Activated CD4-positive, alpha-beta T cell treated with anti-CD3 and anti-CD28 coated beads for 36 hours (primary cell): Measurements from ENCODE around the gene GALNT10. TPM values are rescaled to one million over a fixed set of nuclear protein-coding genes. Genes with fewer than 3 reads are reported as not detected.

Experiments
- ATAC-seq: fragments of 200-7000 bp; cut with Tn5 transposase; one replicate; pipeline ENCODE4 v1.10.0; 2021; ENCODE audit warnings: mild to moderate bottlenecking, moderate library complexity
- CTCF ChIA-PET: fragments of 350-600 bp; sonication (Branson Sonifier 250); formaldehyde crosslinking; loops from one replicate; lab custom pipeline; 2021; ENCODE audit warnings: antibody characterized with exemption; lab: Charles Lee
- POLR2A ChIA-PET: fragments of 350-600 bp; sonication (Branson Sonifier 250); formaldehyde crosslinking; loops from one replicate; lab custom pipeline; 2021; ENCODE audit warnings: antibody characterized with exemption, inconsistent platforms; lab: Charles Lee
- DNase-seq: peaks from one replicate; pipeline ENCODE4 v3.0.0-alpha.2; 2020
- H3K27ac Mint-ChIP-seq: one replicate; pipeline ENCODE4 v1.8.0; 2021; ENCODE audit warnings: mixed read lengths
- H3K27me3 Mint-ChIP-seq: one replicate; pipeline ENCODE4 v1.8.0; 2021; ENCODE audit warnings: mixed read lengths
- H3K36me3 Mint-ChIP-seq: one replicate; pipeline ENCODE4 v1.8.0; 2021; ENCODE audit warnings: low read depth, mixed read lengths
- H3K4me1 Mint-ChIP-seq: one replicate; pipeline ENCODE4 v1.8.0; 2021; ENCODE audit warnings: mixed read lengths
- H3K4me3 Mint-ChIP-seq: one replicate; pipeline ENCODE4 v1.8.0; 2021; ENCODE audit warnings: mild to moderate bottlenecking, moderate library complexity, mixed read lengths
- H3K9me3 Mint-ChIP-seq: one replicate; pipeline ENCODE4 v1.8.0; 2021; ENCODE audit warnings: low read depth, mixed read lengths
- intact Hi-C, 2 experiments: fragments of 100-400 bp; cut with DNase I in 1 of 2; cut with micrococcal nuclease in 1 of 2; formaldehyde crosslinking; loops; one replicate each; pipeline versions ENCODE4 v1.14.2 to v1.15.1; 2022 to 2024; cut with DNase I, micrococcal nuclease
- total RNA-seq, 2 experiments: library from RNA; stranded (reverse); gene quantifications; one replicate each; pipeline ENCODE4 v1.2.3, GENCODE V29; 2021

Gene GALNT10
- total RNA-seq, 2 experiments from 2014 or later: 29.9 to 49.1 TPM

GRCh38 chr5:154215571-154216325, 25.2 kb downstream of the GALNT10 start:
- Mint-ChIP-seq H3K27ac (peak overlapping the region; percentile 61), H3K36me3 (peaks cover 41% of the 10 kb centered on the region), H3K4me1 (peaks cover 61% of the 10 kb centered on the region), H3K9me3 (no peaks in the 10 kb centered on the region), H3K27me3 (no peaks in the 10 kb centered on the region), H3K4me3 (no peak overlapping the region)
- ATAC-seq (no peak), DNase-seq (no peak)
- POLR2A ChIA-PET: no interaction called here
- intact Hi-C loops: no loop called here
- CTCF ChIA-PET: interaction anchor here (0.7 to 1.5 kb wide), 13 partner anchors 11 to 141 kb away, joined by 3 to 9 read pairs (median 3); no protein-coding TSS in a partner anchor

GRCh38 chr5:154217462-154217861, 26.9 kb downstream of the GALNT10 start:
- H3K4me1 Mint-ChIP-seq: peaks cover 77% of the 10 kb centered on the region
- H3K9me3 Mint-ChIP-seq: no peaks in the 10 kb centered on the region
- intact Hi-C loops: no loop called here
- CTCF ChIA-PET: interaction anchor here (0.7 to 1.6 kb wide), 5 partner anchors 9 to 145 kb away, joined by 3 to 5 read pairs (median 4); no protein-coding TSS in a partner anchor
- ATAC-seq: no peak
- no peak overlapping the region for H3K4me3 Mint-ChIP-seq
- no peaks in the 10 kb centered on the region for H3K27me3 Mint-ChIP-seq
- POLR2A ChIA-PET: no interaction called here
- no peak for DNase-seq
- peaks cover 31% of the 10 kb centered on the region for H3K36me3 Mint-ChIP-seq
- peak overlapping the region; percentile 65 for H3K27ac Mint-ChIP-seq

GRCh38 chr5:154218786-154219185, 28.3 kb downstream of the GALNT10 start:
- intact Hi-C loops: no loop called here
- POLR2A ChIA-PET: no interaction called here
- Mint-ChIP-seq H3K27me3 (no peaks in the 10 kb centered on the region), H3K4me1 (peaks cover 72% of the 10 kb centered on the region), H3K9me3 (no peaks in the 10 kb centered on the region), H3K4me3 (no peak overlapping the region), H3K27ac (peak overlapping the region; percentile 2), H3K36me3 (peaks cover 28% of the 10 kb centered on the region)
- DNase-seq (no peak), ATAC-seq (no peak)
- CTCF ChIA-PET: interaction anchor here (0.7 to 1.3 kb wide), 2 partner anchors 22 to 249 kb away, joined by 3 read pairs; no protein-coding TSS in a partner anchor

GRCh38 chr5:154220625-154221024, 30.1 kb downstream of the GALNT10 start:
- Mint-ChIP-seq H3K4me1 (peaks cover 56% of the 10 kb centered on the region), H3K27ac (no peak overlapping the region), H3K9me3 (no peaks in the 10 kb centered on the region), H3K36me3 (peaks cover 29% of the 10 kb centered on the region), H3K27me3 (no peaks in the 10 kb centered on the region), H3K4me3 (no peak overlapping the region)
- CTCF ChIA-PET: interaction anchor here (1.2 kb wide), 2 partner anchors 22 to 23 kb away, joined by 3 to 4 read pairs; no protein-coding TSS in a partner anchor
- DNase-seq (no peak), ATAC-seq (no peak)
- intact Hi-C loops: no loop called here
- POLR2A ChIA-PET: interaction anchor here (0.5 kb wide), 1 partner anchor 706 kb away, joined by 3 read pairs; no protein-coding TSS in a partner anchor

GRCh38 chr5:154221371-154221896, 30.9 kb downstream of the GALNT10 start:
- H3K27ac Mint-ChIP-seq: peak overlapping the region; percentile 86
- peak overlapping the region; percentile 19 for H3K4me3 Mint-ChIP-seq
- no peaks in the 10 kb centered on the region for H3K9me3 Mint-ChIP-seq
- ATAC-seq: peak; percentile 98
- POLR2A ChIA-PET: interaction anchor here (0.5 to 0.7 kb wide), 5 partner anchors 14 to 705 kb away, joined by 3 to 7 read pairs (median 5); no protein-coding TSS in a partner anchor
- intact Hi-C loops: no loop called here
- peaks cover 33% of the 10 kb centered on the region for H3K36me3 Mint-ChIP-seq
- DNase-seq: peak; percentile 75
- CTCF ChIA-PET: interaction anchor here (0.7 to 1.2 kb wide), 4 partner anchors 10 to 24 kb away, joined by 3 to 4 read pairs (median 4); no protein-coding TSS in a partner anchor
- H3K27me3 Mint-ChIP-seq: no peaks in the 10 kb centered on the region
- peaks cover 52% of the 10 kb centered on the region for H3K4me1 Mint-ChIP-seq

GRCh38 chr5:154222414-154222813, 31.9 kb downstream of the GALNT10 start:
- peak overlapping the region; percentile 86 for H3K27ac Mint-ChIP-seq
- POLR2A ChIA-PET: no interaction called here
- peaks cover 36% of the 10 kb centered on the region for H3K36me3 Mint-ChIP-seq
- intact Hi-C loops: no loop called here
- no peak overlapping the region for H3K4me3 Mint-ChIP-seq
- peaks cover 2% of the 10 kb centered on the region for H3K9me3 Mint-ChIP-seq
- no peak for ATAC-seq
- DNase-seq: no peak
- CTCF ChIA-PET: interaction anchor here (0.9 kb wide), 1 partner anchor 11 kb away, joined by 4 read pairs; no protein-coding TSS in a partner anchor
- H3K27me3 Mint-ChIP-seq: no peaks in the 10 kb centered on the region
- H3K4me1 Mint-ChIP-seq: peaks cover 43% of the 10 kb centered on the region

GRCh38 chr5:154223320-154223719, 32.8 kb downstream of the GALNT10 start:
- Mint-ChIP-seq H3K4me1 (peaks cover 43% of the 10 kb centered on the region), H3K27ac (no peak overlapping the region), H3K4me3 (no peak overlapping the region), H3K27me3 (no peaks in the 10 kb centered on the region), H3K9me3 (peaks cover 10% of the 10 kb centered on the region), H3K36me3 (peaks cover 41% of the 10 kb centered on the region)
- ATAC-seq: no peak
- ChIA-PET CTCF (interaction anchor here (0.7 kb wide), 1 partner anchor 11 kb away, joined by 3 read pairs; no protein-coding TSS in a partner anchor), POLR2A (no interaction called here)
- DNase-seq: no peak
- intact Hi-C loops: no loop called here

- POLR2A ChIA-PET: no interaction called here
- H3K9me3 Mint-ChIP-seq: peaks cover 10% of the 10 kb centered on the region
- H3K36me3 Mint-ChIP-seq: peaks cover 39% of the 10 kb centered on the region
- intact Hi-C loops: loop anchor here in 1 of 2 experiments (5.0 kb wide), 1 partner anchor 85 kb away; no protein-coding TSS in a partner anchor
- H3K4me1 Mint-ChIP-seq: peaks cover 30% of the 10 kb centered on the region
- no peak overlapping the region for H3K4me3 Mint-ChIP-seq
- DNase-seq: no peak
- H3K27ac Mint-ChIP-seq: no peak overlapping the region
- H3K27me3 Mint-ChIP-seq: no peaks in the 10 kb centered on the region
- ATAC-seq: no peak
- CTCF ChIA-PET: interaction anchor here (0.8 kb wide), 1 partner anchor 12 kb away, joined by 3 read pairs; no protein-coding TSS in a partner anchor
Observed at GRCh38 chr5:154227090-154227489, 36.6 kb downstream of the GALNT10 start.

GRCh38 chr5:154228696-154229095, 38.2 kb downstream of the GALNT10 start:
- peak overlapping the region; percentile 20 for H3K4me3 Mint-ChIP-seq

GRCh38 chr5:154230526-154230925, 40.0 kb downstream of the GALNT10 start:
- peaks cover 25% of the 10 kb centered on the region for H3K4me1 Mint-ChIP-seq
- no peak overlapping the region for H3K27ac Mint-ChIP-seq
- ChIA-PET CTCF (interaction anchor here (0.8 to 2.0 kb wide), 5 partner anchors 12 to 52 kb away, joined by 3 to 6 read pairs (median 3); partner anchors contain the start of gene GALNT10), POLR2A (no interaction called here)
- H3K9me3 Mint-ChIP-seq: peaks cover 10% of the 10 kb centered on the region
- ATAC-seq (no peak), DNase-seq (no peak)
- H3K4me3 Mint-ChIP-seq: no peak overlapping the region
- H3K27me3 Mint-ChIP-seq: no peaks in the 10 kb centered on the region
- intact Hi-C loops: no loop called here
- peaks cover 36% of the 10 kb centered on the region for H3K36me3 Mint-ChIP-seq

More at GRCh38 chr5:154228696-154229095, 38.2 kb downstream of the GALNT10 start:
- peaks cover 36% of the 10 kb centered on the region for H3K36me3 Mint-ChIP-seq
- DNase-seq (no peak), ATAC-seq (peak; percentile 66)
- H3K9me3 Mint-ChIP-seq: peaks cover 10% of the 10 kb centered on the region
- POLR2A ChIA-PET: no interaction called here
- CTCF ChIA-PET: no interaction called here
- intact Hi-C loops: loop anchor here in 1 of 2 experiments (5.0 kb wide), 1 partner anchor 84 kb away; no protein-coding TSS in a partner anchor
- H3K4me1 Mint-ChIP-seq: peaks cover 26% of the 10 kb centered on the region
- no peaks in the 10 kb centered on the region for H3K27me3 Mint-ChIP-seq
- no peak overlapping the region for H3K27ac Mint-ChIP-seq

GRCh38 chr5:154234551-154234950, 44.0 kb downstream of the GALNT10 start:
- ChIA-PET POLR2A (no interaction called here), CTCF (interaction anchor here (0.6 to 1.1 kb wide), 2 partner anchors 11 to 44 kb away, joined by 3 read pairs; partner anchors contain the start of gene GALNT10)
- no peak overlapping the region for H3K4me3 Mint-ChIP-seq
- H3K4me1 Mint-ChIP-seq: peaks cover 37% of the 10 kb centered on the region
- H3K27ac Mint-ChIP-seq: no peak overlapping the region
- no peaks in the 10 kb centered on the region for H3K27me3 Mint-ChIP-seq
- peaks cover 8% of the 10 kb centered on the region for H3K36me3 Mint-ChIP-seq
- H3K9me3 Mint-ChIP-seq: no peaks in the 10 kb centered on the region
- DNase-seq (no peak), ATAC-seq (no peak)
- intact Hi-C loops: no loop called here
